ENCODE data around the gene PSMD12. TPM values are rescaled to one million over a fixed set of nuclear protein-coding genes. Genes with fewer than 3 reads are reported as not detected.

Gene PSMD12
- total RNA-seq, 4 donors from 2014 or later, result 28.3 to 47.3 (median 37.3) TPM

GRCh38 chr17:67378454-67379250 is 12.3 kb upstream of the PSMD12 start:
- Histone ChIP-seq H3K4me3 (peak overlapping the region; percentile 73 to 76), H3K9me3 (no peaks in the 10 kb centered on the region), H3K27me3 (no peaks in the 10 kb centered on the region), H3K27ac (peak overlapping the region; percentile 57 to 99 (median 98)), H3K4me1 (peaks cover 0 to 53% (median 0%) of the 10 kb centered on the region in 3 donors), H3K36me3 (no peaks in the 10 kb centered on the region)
- ATAC-seq, result peak; percentile 66
- 0% methylated on average over 1 to 6 of the region's 72 CpGs for WGBS, 2 donors (ENCODE audit: low coverage in 1 of 2)
- no peak for TF ChIP-seq EP300 (IDR thresholded peaks at IDR 0.05)
- peak; percentile 7 to 93 (median 85) for TF ChIP-seq CTCF (IDR thresholded peaks at IDR 0.05)
- TF ChIP-seq POLR2A (IDR thresholded peaks at IDR 0.05), result peak; percentile 46 to 69
- peak; percentile 64 for TF ChIP-seq POLR2AphosphoS5 (IDR thresholded peaks at IDR 0.05)

GRCh38 chr17:67377488-67378453 is 11.4 kb upstream of the PSMD12 start:
- H3K9me3 ChIP-seq, result no peaks in the 10 kb centered on the region
- H3K27ac ChIP-seq, result peak overlapping the region; percentile 57 to 99 (median 98)
- ATAC-seq, result peak; percentile 24
- no peaks in the 10 kb centered on the region for H3K27me3 ChIP-seq
- peak overlapping the region; percentile 73 to 76 for H3K4me3 ChIP-seq
- 2% methylated on average over 19 of the region's 100 CpGs; no CpG with 5 or more reads in 1 of the 2 donors for WGBS, 2 donors (ENCODE audit: low coverage in 1 of 2)
- no peaks in the 10 kb centered on the region for H3K36me3 ChIP-seq
- no peak for TF ChIP-seq EP300 (IDR thresholded peaks at IDR 0.05)
- TF ChIP-seq POLR2A (IDR thresholded peaks at IDR 0.05), result peak; percentile 19 to 25
- peak; percentile 25 to 60 (median 36) for TF ChIP-seq CTCF (IDR thresholded peaks at IDR 0.05)
- H3K4me1 ChIP-seq, result peaks cover 0 to 53% (median 0%) of the 10 kb centered on the region in 3 donors

- H3K27me3 ChIP-seq, result no peaks in the 10 kb centered on the region
- no peaks in the 10 kb centered on the region for H3K36me3 ChIP-seq
- H3K27ac ChIP-seq, result peak within 1 kb of the TSS; percentile 57 to 99 (median 98)
- H3K4me1 ChIP-seq, result peaks cover 0 to 52% (median 0%) of the 10 kb centered on the region in 3 donors
- no peaks in the 10 kb centered on the region for H3K9me3 ChIP-seq
- peak within 1 kb of the TSS; percentile 73 to 76 for H3K4me3 ChIP-seq
- peak; percentile 86 for ATAC-seq
- TF ChIP-seq EP300 (IDR thresholded peaks at IDR 0.05), result no peak
- TF ChIP-seq POLR2A (IDR thresholded peaks at IDR 0.05), result peak; percentile 82 to 91
- peak in 2 of 4 experiments; percentile 15 to 43 for TF ChIP-seq CTCF (IDR thresholded peaks at IDR 0.05)
- TF ChIP-seq POLR2AphosphoS5 (IDR thresholded peaks at IDR 0.05), result peak; percentile 82
- 0% methylated on average over 6 to 21 of the region's 56 CpGs for WGBS, 2 donors (ENCODE audit: low coverage in 1 of 2)
Observed at GRCh38 chr17:67376737-67377487, 10.5 kb upstream of the PSMD12 start, which contains the start of gene PITPNC1. Gene PITPNC1 (plus strand): TSS chr17:67377281.

GRCh38 chr17:67376415-67376736 is 10.0 kb upstream of the PSMD12 start:
- no peak for ATAC-seq
- Histone ChIP-seq H3K4me3 (peak overlapping the region; percentile 73 to 76), H3K36me3 (no peaks in the 10 kb centered on the region), H3K9me3 (no peaks in the 10 kb centered on the region), H3K27ac (peak overlapping the region; percentile 57 to 99 (median 98)), H3K27me3 (no peaks in the 10 kb centered on the region), H3K4me1 (peaks cover 0 to 46% (median 0%) of the 10 kb centered on the region in 3 donors)
- TF ChIP-seq POLR2AphosphoS5 (IDR thresholded peaks at IDR 0.05) (no peak), CTCF (IDR thresholded peaks at IDR 0.05) (no peak), EP300 (IDR thresholded peaks at IDR 0.05) (no peak), POLR2A (IDR thresholded peaks at IDR 0.05) (no peak)
- WGBS, 2 donors (ENCODE audit: low coverage in 1 of 2), result 20 to 28% methylated on average over 6 of the region's 6 CpGs
